K562 (cell line): Measurements from ENCODE around the gene PDGFA. TPM values are rescaled to one million over a fixed set of nuclear protein-coding genes. Genes with fewer than 3 reads are reported as not detected.

Source experiments
- CEBPZ ChIP-seq: fragments of 150-350 bp; IDR thresholded peaks from 2 replicates; pipeline ENCODE4 v1.6.1; 2014; ENCODE audit warnings: low read depth, mild to moderate bottlenecking, low read length, borderline replicate concordance
- GATAD2A ChIP-seq: fragments of 450-650 bp; IDR thresholded peaks from 2 replicates; pipeline ENCODE4 v1.6.1; 2017
- IFI16 ChIP-seq: fragments of 250-450 bp; sonication (Bioruptor Pico); IDR thresholded peaks from 2 replicates; pipeline ENCODE4 v2.1.2; 2022; ENCODE audit warnings: mild to moderate bottlenecking, inconsistent platforms
- LARP7 ChIP-seq: fragments of 450-650 bp; IDR thresholded peaks from 2 replicates; pipeline ENCODE4 v1.6.1; 2016
- MXI1 ChIP-seq: IDR thresholded peaks from 2 replicates; pipeline ENCODE4 v1.6.1; 2011; ENCODE audit warnings: low read depth, mild to moderate bottlenecking, improper control_type of control experiment, low read length
- NR2F6 ChIP-seq: fragments of 450-650 bp; formaldehyde crosslinking; IDR thresholded peaks from 2 replicates; pipeline ENCODE4 v1.4.0; 2020; ENCODE audit warnings: mild to moderate bottlenecking
- RREB1 ChIP-seq: fragments of 250-450 bp; sonication (Bioruptor Pico); IDR thresholded peaks from 2 replicates; pipeline ENCODE4 v1.4.0; 2020
- ZHX1 ChIP-seq: fragments of 150-350 bp; conservative IDR thresholded peaks from 2 replicates; pipeline ENCODE4 v1.6.1; 2014; ENCODE audit warnings: low read length
- ZNF282 ChIP-seq: sonication (generic); formaldehyde crosslinking; IDR thresholded peaks from 2 replicates; pipeline ENCODE4 v1.8.1; 2023; ENCODE audit warnings: missing genetic modification reagents
- polyA plus RNA-seq, 8 experiments: library from polyadenylated mRNA; depleted of rRNA in 4 of 8; stranded (reverse) in 5 of 8; unstranded in 3 of 8; fragments of >200 nt; fragmentation: Nextera tagmentation in 2 of 8; fragmentation: Illumina TruSeq in 1 of 8; extraction: Ambion mirVana in 2 of 8; extraction: Trizol in 1 of 8; gene quantifications; 2 replicates each; pipeline versions ENCODE4 v1.2.1 to v1.2.3, GENCODE V29; 2011 to 2014; ENCODE audit warnings: inconsistent platforms in 1 of 8, missing spikeins in 1 of 8
- total RNA-seq, 7 experiments: library from RNA; depleted of rRNA in 6 of 7; stranded (reverse); fragments of >200 nt in 6 of 7; fragmentation: Illumina TruSeq in 2 of 7; extraction: Trizol in 2 of 7; gene quantifications; 2 replicates each; pipeline versions ENCODE4 v1.2.1 to v1.2.3, GENCODE V29; 2011 to 2021; ENCODE audit warnings: low replicate concordance in 1 of 7
- TF ChIP-seq, protein P1 (sequence below): sonication (generic); formaldehyde crosslinking; IDR thresholded peaks from 2 replicates; pipeline ENCODE4 v1.8.0; 2022; ENCODE audit warnings: mild to moderate bottlenecking, missing genetic modification reagents
- TF ChIP-seq, protein P2 (sequence below): fragments of 450-650 bp; formaldehyde crosslinking; IDR thresholded peaks from 2 replicates; pipeline ENCODE4 v1.4.0; 2022; ENCODE audit warnings: missing genetic modification characterization

Gene PDGFA
- total and polyA plus RNA-seq, 9 of the 15 experiments (the other 6 are each of a cell fraction or from before 2014, with no cell fraction given) = 2.5 to 10.2 (median 4.6) TPM

DNA sequence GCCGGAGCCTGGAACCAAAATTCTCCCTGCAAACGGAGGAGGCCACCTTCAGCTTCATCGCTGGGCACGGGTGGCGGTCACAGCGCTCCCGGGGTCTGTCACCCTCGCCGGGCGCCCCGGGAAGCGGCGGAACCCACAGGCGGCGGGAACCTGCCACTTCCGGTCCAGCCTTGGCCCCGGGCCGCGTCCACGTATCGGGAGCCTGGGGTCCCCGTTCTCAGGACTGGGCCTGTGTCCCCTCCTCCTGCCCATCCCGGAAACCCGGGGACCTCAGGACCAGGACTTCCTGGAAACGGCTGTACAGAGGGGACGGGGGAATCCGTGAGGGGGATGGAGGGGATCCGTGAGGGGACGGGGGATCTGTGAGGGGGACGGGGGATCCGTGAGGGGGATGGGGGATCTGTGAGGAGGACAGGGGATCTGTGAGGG, 25.4 kb downstream of the PDGFA start (continued):
- TF ChIP-seq RREB1 (CRISPR knock-in tag) (no peak), LARP7 (no peak), CEBPZ (no peak), ZNF282 (no peak), MXI1 (no peak), GATAD2A (no peak), NR2F6 (CRISPR knock-in tag) (no peak), ZHX1 (no peak), IFI16 (CRISPR knock-in tag) (no peak)
- TF ChIP-seq, protein P1, sequence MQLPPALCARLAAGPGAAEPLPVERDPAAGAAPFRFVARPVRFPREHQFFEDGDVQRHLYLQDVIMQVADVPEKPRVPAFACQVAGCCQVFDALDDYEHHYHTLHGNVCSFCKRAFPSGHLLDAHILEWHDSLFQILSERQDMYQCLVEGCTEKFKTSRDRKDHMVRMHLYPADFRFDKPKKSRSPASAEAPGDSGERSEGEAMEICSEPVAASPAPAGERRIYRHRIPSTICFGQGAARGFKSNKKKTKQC (CRISPR knock-in tag) = no peak
- TF ChIP-seq, protein P2, sequence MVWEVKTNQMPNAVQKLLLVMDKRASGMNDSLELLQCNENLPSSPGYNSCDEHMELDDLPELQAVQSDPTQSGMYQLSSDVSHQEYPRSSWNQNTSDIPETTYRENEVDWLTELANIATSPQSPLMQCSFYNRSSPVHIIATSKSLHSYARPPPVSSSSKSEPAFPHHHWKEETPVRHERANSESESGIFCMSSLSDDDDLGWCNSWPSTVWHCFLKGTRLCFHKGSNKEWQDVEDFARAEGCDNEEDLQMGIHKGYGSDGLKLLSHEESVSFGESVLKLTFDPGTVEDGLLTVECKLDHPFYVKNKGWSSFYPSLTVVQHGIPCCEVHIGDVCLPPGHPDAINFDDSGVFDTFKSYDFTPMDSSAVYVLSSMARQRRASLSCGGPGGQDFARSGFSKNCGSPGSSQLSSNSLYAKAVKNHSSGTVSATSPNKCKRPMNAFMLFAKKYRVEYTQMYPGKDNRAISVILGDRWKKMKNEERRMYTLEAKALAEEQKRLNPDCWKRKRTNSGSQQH (CRISPR knock-in tag) = no peak
